ENCODE data around the gene MSANTD1.

The MSANTD1 gene

GRCh38 chr4:3233391-3234071 lies 15.4 kb upstream of the MSANTD1 start:
- DNase-seq: no peak

- DNase-seq: no peak
These were observed 14.6 kb upstream of the MSANTD1 start for GRCh38 chr4:3234171-3235029.

GRCh38 chr4:3235030-3235345 lies 14.0 kb upstream of the MSANTD1 start:
- no peak for DNase-seq

- DNase-seq: no peak
These were observed 13.4 kb upstream of the MSANTD1 start for GRCh38 chr4:3235581-3235980.

- no peak for DNase-seq
These were observed 12.6 kb upstream of the MSANTD1 start for GRCh38 chr4:3236326-3236878.

GRCh38 chr4:3237266-3237665 lies 11.7 kb upstream of the MSANTD1 start:
- DNase-seq: no peak

- no peak for DNase-seq
These were observed 11.0 kb upstream of the MSANTD1 start for GRCh38 chr4:3237712-3238560.

- no peak for DNase-seq
These were observed 10.2 kb upstream of the MSANTD1 start for GRCh38 chr4:3238721-3239120.

- DNase-seq: no peak
These were observed 9.7 kb upstream of the MSANTD1 start for GRCh38 chr4:3239303-3239702.

GRCh38 chr4:3239998-3240920 lies 8.7 kb upstream of the MSANTD1 start:
- DNase-seq: no peak

GRCh38 chr4:3240936-3241522 lies 7.9 kb upstream of the MSANTD1 start:
- no peak for DNase-seq

- no peak for DNase-seq
These were observed 6.9 kb upstream of the MSANTD1 start for GRCh38 chr4:3241898-3242524.

- DNase-seq: no peak
These were observed 5.7 kb upstream of the MSANTD1 start for GRCh38 chr4:3243136-3243780.

- no peak for DNase-seq
These were observed 5.0 kb upstream of the MSANTD1 start for GRCh38 chr4:3244002-3244401.

GRCh38 chr4:3244747-3245146 lies 4.2 kb upstream of the MSANTD1 start:
- no peak for DNase-seq

GRCh38 chr4:3245676-3246075 lies 3.3 kb upstream of the MSANTD1 start:
- no peak for DNase-seq

GRCh38 chr4:3246458-3247398 lies 2.2 kb upstream of the MSANTD1 start:
- DNase-seq: no peak

GRCh38 chr4:3247399-3248177 lies 1.4 kb upstream of the MSANTD1 start:
- DNase-seq: no peak

- no peak for DNase-seq
These were observed 830 bp upstream of the MSANTD1 start for GRCh38 chr4:3248178-3248480.
